T-cell (primary cell): Measurements from ENCODE around the gene POC1A. TPM values are rescaled to one million over a fixed set of nuclear protein-coding genes. Genes with fewer than 3 reads are reported as not detected.

ENCODE experiments used
- ATAC-seq, 4 experiments: fragments of 200-7000 bp in 3 of 4; fragments of 150-1000 bp in 1 of 4; cut with Tn5 transposase; replicated peaks in 1 of 4; 1 replicate in 3 of 4; 2 replicates in 1 of 4; pipeline ENCODE4 v1.10.0; 2021; ENCODE audit warnings: moderate library complexity in 3 of 4, mild to moderate bottlenecking in 2 of 4, moderate number of reproducible peaks in 1 of 4
- CTCF ChIA-PET, 2 donors: fragments of 300-600 bp; sonication (Branson Sonifier 250); formaldehyde crosslinking; loops; one replicate each; lab custom pipeline; 2022; ENCODE audit warnings: antibody characterized with exemption in 2 of 2; lab: Charles Lee
- POLR2A ChIA-PET, 2 donors: fragments of 300-600 bp; sonication (Branson Sonifier 250); formaldehyde crosslinking; loops; one replicate each; lab custom pipeline; 2022; ENCODE audit warnings: antibody characterized with exemption in 2 of 2; lab: Charles Lee
- DNase-seq, 35 experiments: peaks; one replicate each; pipeline versions ENCODE4 v3.0.0 to v3.0.0-alpha.2; 2013 to 2023
- H3K27ac ChIP-seq: one replicate; pipeline ENCODE4 v1.5.1; 2013; ENCODE audit warnings: low read length
- H3K27me3 ChIP-seq, 2 experiments: replicated peaks in 1 of 2; 1 replicate in 1 of 2; 2 replicates in 1 of 2; pipeline versions ENCODE4 v1.6.1 to v1.7.0; 2013; ENCODE audit warnings: low read length in 1 of 2, mixed read lengths in 1 of 2; ENCODE audit not compliant: control insufficient read depth in 2 of 2, insufficient read depth in 2 of 2; ENCODE audit errors: extremely low read depth in 1 of 2
- H3K36me3 ChIP-seq, 2 donors: 1 replicate in 1 of 2; 2 replicates in 1 of 2; pipeline versions ENCODE4 v1.6.1 to v1.7.0; 2013; ENCODE audit warnings: low read length in 1 of 2; ENCODE audit not compliant: control insufficient read depth in 2 of 2, insufficient read depth in 1 of 2; ENCODE audit errors: extremely low read depth in 1 of 2
- H3K4me1 ChIP-seq, 2 experiments: 1 replicate in 1 of 2; 2 replicates in 1 of 2; pipeline versions ENCODE4 v1.6.1 to v1.7.0; 2013; ENCODE audit warnings: low read length in 2 of 2, mixed read lengths in 1 of 2; ENCODE audit not compliant: insufficient read depth in 2 of 2, control insufficient read depth in 1 of 2; ENCODE audit errors: extremely low read depth in 1 of 2
- H3K4me3 ChIP-seq, 2 donors: 1 replicate in 1 of 2; 2 replicates in 1 of 2; pipeline versions ENCODE4 v1.5.1 to v1.7.0; 2013; ENCODE audit warnings: mild to moderate bottlenecking in 2 of 2, low read length in 1 of 2, moderate library complexity in 1 of 2; ENCODE audit not compliant: control insufficient read depth in 1 of 2; ENCODE audit errors: extremely low read depth in 1 of 2
- H3K9me3 ChIP-seq: 2 replicates; pipeline ENCODE4 v1.7.0; 2013
- H3K27ac Mint-ChIP-seq, 2 donors: one replicate each; pipeline ENCODE4 v1.8.0; 2020 to 2021; ENCODE audit warnings: mild to moderate bottlenecking in 2 of 2, mixed read lengths in 2 of 2
- H3K27me3 Mint-ChIP-seq, 2 donors: one replicate each; pipeline ENCODE4 v1.8.0; 2021 to 2022; ENCODE audit warnings: mixed read lengths in 2 of 2
- H3K36me3 Mint-ChIP-seq: one replicate; pipeline ENCODE4 v1.8.0; 2021; ENCODE audit warnings: mixed read lengths
- H3K4me1 Mint-ChIP-seq, 3 donors: one replicate each; pipeline ENCODE4 v1.8.0; 2020 to 2022; ENCODE audit warnings: mixed read lengths in 3 of 3, mild to moderate bottlenecking in 1 of 3
- H3K4me3 Mint-ChIP-seq, 3 donors: one replicate each; pipeline ENCODE4 v1.8.0; 2020 to 2022; ENCODE audit warnings: mild to moderate bottlenecking in 3 of 3, mixed read lengths in 3 of 3, moderate library complexity in 3 of 3
- H3K9me3 Mint-ChIP-seq, 3 donors: one replicate each; pipeline ENCODE4 v1.8.0; 2020 to 2022; ENCODE audit warnings: mixed read lengths in 3 of 3
- WGBS: methylation state at CpG from one replicate; pipeline ENCODE4 v1.1.5; 2013; ENCODE audit warnings: missing lambda C conversion rate; ENCODE audit not compliant: insufficient coverage; 5-methylcytosine and 5-hydroxymethylcytosine counted together
- total RNA-seq, 35 experiments: library from RNA in 6 of 35; stranded (reverse) in 6 of 35; fragments of 120-200 nt in 1 of 35; gene quantifications; one replicate each; pipeline versions ENCODE4 v1.2.1 to v1.2.4 and lab custom pipeline; 2013 to 2026

POC1A gene
- total RNA-seq, 5 donors from 2014 or later (not counting 1 experiment from before 2014, with no cell fraction given), result 0.91 to 1.9 (median 1.7) TPM

- H3K9me3 Mint-ChIP-seq, result no peaks in the 10 kb centered on the region
- ATAC-seq, result peak; percentile 95 to 97 (median 97)
- peaks cover 15% of the 10 kb centered on the region for H3K36me3 Mint-ChIP-seq
- CTCF ChIA-PET, result no interaction called here
- no peaks in the 10 kb centered on the region for H3K27me3 Mint-ChIP-seq
- H3K27ac ChIP-seq, result peak within 1 kb of the TSS; percentile 70
- under 1% methylated on average over 68 of the region's 71 CpGs for WGBS
- H3K9me3 ChIP-seq, result no peaks in the 10 kb centered on the region
- H3K4me3 ChIP-seq, result peak within 1 kb of the TSS; percentile 90 to 98
- H3K4me1 Mint-ChIP-seq, result peaks cover 35 to 55% (median 48%) of the 10 kb centered on the region in 3 donors
- POLR2A ChIA-PET, result no interaction called here
- H3K27me3 ChIP-seq, result no peaks in the 10 kb centered on the region
- peak within 1 kb of the TSS; percentile 92 to 93 for H3K27ac Mint-ChIP-seq
- H3K36me3 ChIP-seq, result peaks cover 2 to 24% of the 10 kb centered on the region in 2 donors
- H3K4me3 Mint-ChIP-seq, result peak within 1 kb of the TSS; percentile 96 to 98 (median 96)
- peak; percentile 85 to 96 (median 92) for DNase-seq
- H3K4me1 ChIP-seq, result peaks cover 20 to 32% of the 10 kb centered on the region in 2 experiments
These were observed 43.8 kb upstream of the POC1A start, which contains the start of gene ALAS1 for GRCh38 chr3:52197842-52198625. Gene ALAS1, plus strand, starts transcription at chr3:52198160. Its CDS starts 1,082 bp downstream, at chr3:52199242.

DNA sequence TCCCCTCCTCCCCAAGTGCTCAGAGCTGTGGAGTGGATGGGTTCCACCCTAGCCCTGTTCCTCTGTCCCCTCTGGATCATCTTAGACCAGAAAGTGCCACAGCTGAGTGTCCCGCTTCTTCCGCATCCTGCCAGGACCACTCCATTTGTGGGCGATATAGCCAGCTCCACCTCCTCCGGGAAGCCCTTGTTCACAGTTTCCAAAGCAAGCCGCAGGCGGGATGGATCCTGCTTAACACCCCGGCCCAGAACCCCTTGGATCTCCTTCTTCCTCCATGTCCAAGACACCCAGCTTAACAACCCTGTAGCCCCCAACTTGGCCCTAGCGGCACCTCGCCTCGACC lies 43.2 kb upstream of the POC1A start:
- Mint-ChIP-seq H3K4me1 (peaks cover 33 to 53% (median 47%) of the 10 kb centered on the region in 3 donors), H3K36me3 (peaks cover 11% of the 10 kb centered on the region), H3K27me3 (no peaks in the 10 kb centered on the region), H3K9me3 (no peaks in the 10 kb centered on the region), H3K4me3 (peak overlapping the region; percentile 96 to 98 (median 96)), H3K27ac (peak overlapping the region; percentile 90 to 93)
- H3K9me3 ChIP-seq, result no peaks in the 10 kb centered on the region
- DNase-seq (no peak), ATAC-seq (peak in 1 of 4 experiments; percentile 1)
- no peaks in the 10 kb centered on the region for H3K27me3 ChIP-seq
- peaks cover 20 to 32% of the 10 kb centered on the region in 2 experiments for H3K4me1 ChIP-seq
- ChIA-PET CTCF (no interaction called here), POLR2A (interaction anchor here in 1 of 2 donors (0.5 kb wide), 1 partner anchor 53 kb away, joined by 3 read pairs; no protein-coding TSS in a partner anchor)
- H3K27ac ChIP-seq, result peak overlapping the region; percentile 70
- WGBS, result 44% methylated on average over 6 of the region's 10 CpGs
- peaks cover 2 to 19% of the 10 kb centered on the region in 2 donors for H3K36me3 ChIP-seq
- H3K4me3 ChIP-seq, result peak overlapping the region; percentile 90 to 98

DNA sequence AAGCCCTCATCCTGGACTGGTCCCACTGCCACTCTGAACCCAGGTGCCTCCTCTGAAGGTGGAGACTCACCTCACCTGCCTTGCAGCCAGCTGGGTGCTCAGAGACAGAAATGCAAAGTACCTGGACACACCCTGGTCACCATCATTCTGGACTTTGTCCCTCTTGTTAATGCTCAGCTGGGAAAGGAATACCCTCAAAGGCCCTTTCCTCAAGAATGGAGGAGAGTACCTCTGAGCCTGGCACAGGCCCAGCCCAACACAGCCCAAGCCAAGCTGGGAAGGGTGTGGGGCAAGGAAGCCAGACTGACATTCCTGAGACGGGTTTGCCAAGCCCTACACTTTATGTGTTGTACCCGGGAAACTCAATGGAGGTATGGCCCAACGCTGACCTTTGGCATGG lies 42.8 kb upstream of the POC1A start:
- Mint-ChIP-seq H3K4me3 (peak overlapping the region in 2 of 3 donors; percentile 96 to 98), H3K27me3 (no peaks in the 10 kb centered on the region), H3K36me3 (peaks cover 8% of the 10 kb centered on the region), H3K27ac (peak overlapping the region in 1 of 2 donors; percentile 90), H3K9me3 (no peaks in the 10 kb centered on the region), H3K4me1 (peaks cover 31 to 50% (median 42%) of the 10 kb centered on the region in 3 donors)
- no peaks in the 10 kb centered on the region for H3K9me3 ChIP-seq
- no peak for DNase-seq
- H3K27me3 ChIP-seq, result no peaks in the 10 kb centered on the region
- peaks cover 0 to 15% of the 10 kb centered on the region in 2 donors for H3K36me3 ChIP-seq
- peak overlapping the region; percentile 70 for H3K27ac ChIP-seq
- ChIA-PET POLR2A (interaction anchor here in 1 of 2 donors (0.5 kb wide), 1 partner anchor 54 kb away, joined by 3 read pairs; no protein-coding TSS in a partner anchor), CTCF (no interaction called here)
- peak overlapping the region in 1 of 2 donors; percentile 1 for H3K4me3 ChIP-seq
- H3K4me1 ChIP-seq, result peaks cover 20 to 32% of the 10 kb centered on the region in 2 experiments
- WGBS, result 98% methylated on average over 3 of the region's 3 CpGs
- no peak for ATAC-seq

DNA sequence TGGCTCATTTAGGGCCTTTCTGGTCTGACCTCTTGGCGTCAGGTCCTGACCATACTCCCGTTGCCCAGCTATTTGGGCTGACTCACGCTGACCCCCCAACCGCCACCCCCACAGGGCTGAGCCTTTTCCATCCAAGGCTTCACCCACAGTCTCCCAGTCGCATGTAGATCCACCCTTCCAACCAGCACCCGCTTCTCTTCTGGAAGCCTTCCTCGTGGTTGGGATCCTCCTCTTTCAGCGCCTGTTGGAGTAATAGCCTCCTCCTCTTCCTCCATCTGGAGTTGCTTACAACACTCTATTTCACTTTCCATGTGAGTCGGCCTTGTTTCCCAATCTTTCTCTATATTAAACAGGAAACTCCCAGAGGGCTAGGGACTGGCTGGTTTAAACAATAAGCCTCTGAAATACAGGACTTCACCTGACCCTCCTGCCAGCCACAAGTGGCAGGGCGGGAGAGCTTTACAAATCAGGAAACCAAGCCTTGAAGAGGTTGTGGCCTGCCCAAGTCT lies 41.7 kb upstream of the POC1A start:
- Histone ChIP-seq H3K36me3 (peaks cover 0 to 6% of the 10 kb centered on the region in 2 donors), H3K9me3 (no peaks in the 10 kb centered on the region), H3K4me3 (no peak overlapping the region), H3K4me1 (peaks cover 17 to 32% of the 10 kb centered on the region in 2 experiments), H3K27me3 (no peaks in the 10 kb centered on the region), H3K27ac (no peak overlapping the region)
- DNase-seq (no peak), ATAC-seq (no peak)
- Mint-ChIP-seq H3K4me3 (no peak overlapping the region), H3K27me3 (no peaks in the 10 kb centered on the region), H3K36me3 (peaks cover under 1% of the 10 kb centered on the region), H3K27ac (no peak overlapping the region), H3K4me1 (peaks cover 31 to 39% (median 31%) of the 10 kb centered on the region in 3 donors), H3K9me3 (no peaks in the 10 kb centered on the region)
- ChIA-PET CTCF (interaction anchor here in 1 of 2 donors (0.5 kb wide), 1 partner anchor 785 kb away, joined by 3 read pairs; no protein-coding TSS in a partner anchor), POLR2A (interaction anchor here in 1 of 2 donors (0.5 kb wide), 1 partner anchor 25 kb away, joined by 3 read pairs; no protein-coding TSS in a partner anchor)
- 82% methylated on average over 10 of the region's 10 CpGs for WGBS

DNA sequence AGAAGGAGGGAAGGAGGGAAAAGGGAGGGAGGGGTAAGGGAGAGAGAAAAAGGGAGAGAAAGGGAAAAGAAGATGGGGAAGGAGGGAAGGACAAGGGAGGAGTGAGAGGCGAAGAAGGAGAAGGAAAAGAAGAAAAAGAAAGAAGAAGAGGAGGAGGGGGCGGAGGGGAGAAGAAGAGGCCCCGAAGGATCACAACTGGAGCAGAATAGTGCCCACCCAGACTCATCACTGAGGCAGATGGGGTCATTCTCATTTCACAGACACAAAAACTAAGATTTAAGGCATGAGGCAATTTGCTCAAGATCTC lies 41.0 kb upstream of the POC1A start:
- H3K27me3 ChIP-seq, result no peaks in the 10 kb centered on the region
- Mint-ChIP-seq H3K27me3 (no peaks in the 10 kb centered on the region), H3K4me1 (peaks cover 28 to 35% (median 28%) of the 10 kb centered on the region in 3 donors), H3K9me3 (no peaks in the 10 kb centered on the region), H3K27ac (no peak overlapping the region), H3K36me3 (no peaks in the 10 kb centered on the region), H3K4me3 (no peak overlapping the region)
- ChIA-PET POLR2A (interaction anchor here in 1 of 2 donors (0.7 kb wide), 1 partner anchor 54 kb away, joined by 4 read pairs; no protein-coding TSS in a partner anchor), CTCF (no interaction called here)
- no CpG with 5 or more reads among the region's 3 CpGs for WGBS
- no peak overlapping the region for H3K27ac ChIP-seq
- H3K4me1 ChIP-seq, result peaks cover 17 to 29% of the 10 kb centered on the region in 2 experiments
- ATAC-seq (no peak), DNase-seq (no peak)
- no peaks in the 10 kb centered on the region for H3K9me3 ChIP-seq
- no peak overlapping the region for H3K4me3 ChIP-seq
- peaks cover 0 to 2% of the 10 kb centered on the region in 2 donors for H3K36me3 ChIP-seq

DNA sequence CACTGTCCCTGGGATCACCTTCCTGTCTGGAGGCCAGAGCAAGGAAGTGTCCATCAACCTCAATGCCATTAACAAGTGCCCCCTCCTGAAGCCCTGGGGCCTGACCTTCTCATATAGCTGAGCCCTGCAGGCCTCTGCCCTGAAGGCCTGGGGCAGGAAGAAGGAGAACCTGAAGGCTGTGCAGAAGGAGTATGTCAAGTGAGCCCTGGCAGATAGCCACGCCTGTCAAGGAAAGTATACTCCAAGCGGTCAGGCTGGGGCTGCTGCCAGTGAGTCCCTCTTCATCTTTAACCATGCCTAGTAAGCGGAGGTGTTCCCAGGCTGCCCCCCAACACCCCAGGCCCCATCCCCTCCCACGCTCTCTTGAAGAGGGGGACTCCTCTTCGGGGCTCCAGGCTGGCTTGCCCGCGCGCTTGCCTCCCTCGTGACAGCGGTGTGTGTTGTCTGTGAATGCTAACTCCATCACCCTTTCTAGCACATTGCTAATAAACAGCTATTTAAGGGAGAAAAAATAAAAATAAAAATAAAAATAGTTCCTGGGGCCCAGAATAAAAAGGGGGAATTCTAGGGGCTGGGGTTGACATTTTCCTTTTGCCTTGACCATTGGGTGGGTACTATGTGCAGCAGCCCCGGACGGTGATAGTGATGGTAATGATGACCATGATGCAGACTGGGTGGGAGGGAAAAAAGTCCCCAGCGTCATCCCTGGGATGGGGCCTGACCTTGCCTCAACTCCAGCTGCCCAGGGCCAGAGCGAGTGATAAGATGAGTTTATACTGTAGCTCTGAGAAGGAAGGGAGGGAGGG lies 40.5 kb upstream of the POC1A start:
- Mint-ChIP-seq H3K4me3 (no peak overlapping the region), H3K27ac (no peak overlapping the region), H3K36me3 (no peaks in the 10 kb centered on the region), H3K27me3 (no peaks in the 10 kb centered on the region), H3K9me3 (no peaks in the 10 kb centered on the region), H3K4me1 (peaks cover 22 to 30% (median 23%) of the 10 kb centered on the region in 3 donors)
- ATAC-seq, result no peak
- DNase-seq, result no peak
- ChIA-PET CTCF (no interaction called here), POLR2A (interaction anchor here in 1 of 2 donors (0.7 kb wide), 1 partner anchor 55 kb away, joined by 4 read pairs; no protein-coding TSS in a partner anchor)
- H3K27ac ChIP-seq, result no peak overlapping the region
- 95% methylated on average over 4 of the region's 14 CpGs for WGBS
- H3K4me1 ChIP-seq, result peaks cover 17 to 26% of the 10 kb centered on the region in 2 experiments
- H3K9me3 ChIP-seq, result no peaks in the 10 kb centered on the region
- H3K36me3 ChIP-seq, result no peaks in the 10 kb centered on the region
- no peaks in the 10 kb centered on the region for H3K27me3 ChIP-seq
- no peak overlapping the region for H3K4me3 ChIP-seq
